ENCODE data around the gene ATG4A.

Gene ATG4A

GRCh38 chrX:108123591-108124366 lies 32.2 kb downstream of the ATG4A start:
- DNase-seq (ENCODE audit: low spot score) = no peak

GRCh38 chrX:108126661-108127060 lies 35.1 kb downstream of the ATG4A start:
- DNase-seq (ENCODE audit: low spot score) = no peak

GRCh38 chrX:108127152-108127551 lies 35.6 kb downstream of the ATG4A start:
- DNase-seq (ENCODE audit: low spot score) = no peak

- no peak for DNase-seq (ENCODE audit: low spot score)
These were observed 39.3 kb downstream of the ATG4A start for GRCh38 chrX:108130889-108131288.

GRCh38 chrX:108131471-108131870 lies 39.9 kb downstream of the ATG4A start:
- no peak for DNase-seq (ENCODE audit: low spot score)

GRCh38 chrX:108132034-108132433 lies 40.5 kb downstream of the ATG4A start:
- no peak for DNase-seq (ENCODE audit: low spot score)

- no peak for DNase-seq (ENCODE audit: low spot score)
These were observed 41.3 kb downstream of the ATG4A start for GRCh38 chrX:108132876-108133275.

GRCh38 chrX:108134724-108135123 lies 43.1 kb downstream of the ATG4A start:
- no peak for DNase-seq (ENCODE audit: low spot score)

GRCh38 chrX:108138814-108139702 lies 47.5 kb downstream of the ATG4A start:
- peak; percentile 17 for DNase-seq (ENCODE audit: low spot score)

GRCh38 chrX:108148524-108148923 lies 56.9 kb downstream of the ATG4A start:
- no peak for DNase-seq (ENCODE audit: low spot score)

- DNase-seq (ENCODE audit: low spot score) = no peak
These were observed 64.5 kb downstream of the ATG4A start for GRCh38 chrX:108156082-108156481.

GRCh38 chrX:108156934-108157466 lies 65.4 kb downstream of the ATG4A start:
- DNase-seq (ENCODE audit: low spot score) = no peak

- no peak for DNase-seq (ENCODE audit: low spot score)
These were observed 66.0 kb downstream of the ATG4A start for GRCh38 chrX:108157628-108158027.

- no peak for DNase-seq (ENCODE audit: low spot score)
These were observed 67.6 kb downstream of the ATG4A start for GRCh38 chrX:108159028-108159670.

GRCh38 chrX:108160309-108160708 lies 68.7 kb downstream of the ATG4A start:
- DNase-seq (ENCODE audit: low spot score) = no peak

GRCh38 chrX:108162265-108162664 lies 70.7 kb downstream of the ATG4A start:
- DNase-seq (ENCODE audit: low spot score) = no peak

- DNase-seq (ENCODE audit: low spot score) = no peak
These were observed 71.9 kb downstream of the ATG4A start for GRCh38 chrX:108163333-108164082.

GRCh38 chrX:108165383-108166111 lies 74.0 kb downstream of the ATG4A start:
- DNase-seq (ENCODE audit: low spot score) = peak; percentile 57

- no peak for DNase-seq (ENCODE audit: low spot score)
These were observed 75.8 kb downstream of the ATG4A start for GRCh38 chrX:108167211-108167872.

- DNase-seq (ENCODE audit: low spot score) = no peak
These were observed 77.6 kb downstream of the ATG4A start for GRCh38 chrX:108168961-108169740.

Measured in AG08396 (cell line).